Medulla oblongata (tissue), 1 donor: ENCODE results near the gene BCL3.

Source experiments
- DNase-seq: peaks from one replicate; pipeline ENCODE4 v3.0.0-alpha.2; 2015; ENCODE audit errors: extremely low spot score

Gene BCL3

GRCh38 chr19:44741841-44742329, 6.6 kb upstream of the BCL3 start:
- DNase-seq = peak; percentile 97

- DNase-seq = no peak
These were observed 6.0 kb upstream of the BCL3 start for GRCh38 chr19:44742330-44743061.

- DNase-seq = no peak
These were observed 3.6 kb upstream of the BCL3 start for GRCh38 chr19:44744871-44745332.

GRCh38 chr19:44745341-44745831, 3.1 kb upstream of the BCL3 start:
- DNase-seq = no peak

GRCh38 chr19:44745887-44746600, 2.5 kb upstream of the BCL3 start:
- no peak for DNase-seq

GRCh38 chr19:44746616-44746945, 1.9 kb upstream of the BCL3 start:
- no peak for DNase-seq

GRCh38 chr19:44746946-44747738, 1.4 kb upstream of the BCL3 start:
- peak; percentile 89 for DNase-seq

GRCh38 chr19:44747739-44748425, 626 bp upstream of the BCL3 start:
- peak; percentile 38 for DNase-seq

- no peak for DNase-seq
These were observed 784 bp downstream of the BCL3 start for GRCh38 chr19:44749292-44749691.

- DNase-seq = no peak
These were observed 1.5 kb downstream of the BCL3 start for GRCh38 chr19:44749994-44750393.

GRCh38 chr19:44752123-44752815, 3.8 kb downstream of the BCL3 start:
- DNase-seq = no peak

GRCh38 chr19:44752816-44753625, 4.5 kb downstream of the BCL3 start:
- peak; percentile 70 for DNase-seq

GRCh38 chr19:44753626-44753931, 5.1 kb downstream of the BCL3 start:
- no peak for DNase-seq

GRCh38 chr19:44753932-44754749, 5.6 kb downstream of the BCL3 start:
- DNase-seq = peak; percentile 44

GRCh38 chr19:44754750-44755080, 6.2 kb downstream of the BCL3 start:
- no peak for DNase-seq

GRCh38 chr19:44755219-44755618, 6.7 kb downstream of the BCL3 start:
- DNase-seq = no peak

GRCh38 chr19:44756089-44756562, 7.6 kb downstream of the BCL3 start:
- no peak for DNase-seq

GRCh38 chr19:44757057-44757734, 8.7 kb downstream of the BCL3 start:
- no peak for DNase-seq
